ENCODE measurements around the gene ZFP36. TPM values are rescaled to one million over a fixed set of nuclear protein-coding genes. Genes with fewer than 3 reads are reported as not detected.

The ZFP36 gene
- total RNA-seq, 2 donors from 2014 or later, result 107 to 202 TPM

DNA sequence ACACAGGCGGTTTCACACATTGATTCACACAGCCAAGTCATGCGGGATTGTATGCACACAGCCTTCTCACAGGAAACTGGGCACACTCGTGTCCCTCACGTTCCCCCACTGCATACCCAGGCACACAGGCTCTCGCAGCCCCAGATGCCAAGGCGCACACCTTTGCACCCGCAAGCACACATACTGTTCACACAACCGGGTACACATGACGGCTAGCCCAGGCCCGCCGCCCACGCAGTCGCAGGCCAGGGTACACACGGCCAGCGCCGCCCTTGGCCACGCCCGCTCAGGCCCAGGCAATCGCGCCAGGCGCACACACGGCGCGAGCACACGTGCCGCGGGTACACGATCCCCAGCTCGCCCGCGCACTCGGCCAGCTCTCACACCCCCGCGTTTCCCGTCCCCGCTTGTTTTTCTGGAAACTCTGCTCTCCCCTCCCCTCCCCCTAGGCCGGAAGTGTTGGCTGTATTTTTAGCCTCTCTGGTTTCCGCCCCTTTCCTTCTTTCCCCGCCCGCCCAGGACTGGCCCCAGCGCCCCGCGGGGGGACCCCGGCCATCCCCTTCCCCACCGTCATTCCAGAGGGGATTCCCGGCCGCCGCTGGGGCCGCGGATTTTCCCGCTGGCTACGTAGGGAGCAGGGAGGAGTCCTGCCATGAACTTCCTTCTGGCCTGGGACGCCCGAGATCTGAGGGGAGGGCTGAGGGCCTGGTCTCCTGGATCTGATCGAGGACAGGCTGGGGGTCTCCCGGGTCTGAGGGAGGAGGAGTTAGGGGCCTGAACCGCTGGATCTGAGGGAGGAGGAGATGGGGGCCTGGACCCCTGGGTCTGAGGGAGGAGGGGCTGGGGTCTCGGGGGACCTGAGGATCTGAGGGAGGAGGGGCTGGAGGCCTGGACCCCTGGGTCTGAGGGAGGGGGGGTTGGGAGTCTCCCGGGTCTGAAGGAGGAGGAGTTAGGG is 4.0 kb upstream of the ZFP36 start:
- Histone ChIP-seq H3K27me3 (no peaks in the 10 kb centered on the region), H3K4me3 (peak overlapping the region; percentile 56 to 64), H3K9me3 (no peaks in the 10 kb centered on the region), H3K36me3 (peaks cover 8% of the 10 kb centered on the region), H3K4me1 (peaks cover 0 to 66% of the 10 kb centered on the region in 2 donors), H3K27ac (peak overlapping the region; percentile 99 to 100)
- TF ChIP-seq, protein P1, sequence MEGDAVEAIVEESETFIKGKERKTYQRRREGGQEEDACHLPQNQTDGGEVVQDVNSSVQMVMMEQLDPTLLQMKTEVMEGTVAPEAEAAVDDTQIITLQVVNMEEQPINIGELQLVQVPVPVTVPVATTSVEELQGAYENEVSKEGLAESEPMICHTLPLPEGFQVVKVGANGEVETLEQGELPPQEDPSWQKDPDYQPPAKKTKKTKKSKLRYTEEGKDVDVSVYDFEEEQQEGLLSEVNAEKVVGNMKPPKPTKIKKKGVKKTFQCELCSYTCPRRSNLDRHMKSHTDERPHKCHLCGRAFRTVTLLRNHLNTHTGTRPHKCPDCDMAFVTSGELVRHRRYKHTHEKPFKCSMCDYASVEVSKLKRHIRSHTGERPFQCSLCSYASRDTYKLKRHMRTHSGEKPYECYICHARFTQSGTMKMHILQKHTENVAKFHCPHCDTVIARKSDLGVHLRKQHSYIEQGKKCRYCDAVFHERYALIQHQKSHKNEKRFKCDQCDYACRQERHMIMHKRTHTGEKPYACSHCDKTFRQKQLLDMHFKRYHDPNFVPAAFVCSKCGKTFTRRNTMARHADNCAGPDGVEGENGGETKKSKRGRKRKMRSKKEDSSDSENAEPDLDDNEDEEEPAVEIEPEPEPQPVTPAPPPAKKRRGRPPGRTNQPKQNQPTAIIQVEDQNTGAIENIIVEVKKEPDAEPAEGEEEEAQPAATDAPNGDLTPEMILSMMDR (IDR thresholded peaks at IDR 0.05), result no peak
- peak; percentile 96 for DNase-seq (ENCODE audit: low spot score)

DNA sequence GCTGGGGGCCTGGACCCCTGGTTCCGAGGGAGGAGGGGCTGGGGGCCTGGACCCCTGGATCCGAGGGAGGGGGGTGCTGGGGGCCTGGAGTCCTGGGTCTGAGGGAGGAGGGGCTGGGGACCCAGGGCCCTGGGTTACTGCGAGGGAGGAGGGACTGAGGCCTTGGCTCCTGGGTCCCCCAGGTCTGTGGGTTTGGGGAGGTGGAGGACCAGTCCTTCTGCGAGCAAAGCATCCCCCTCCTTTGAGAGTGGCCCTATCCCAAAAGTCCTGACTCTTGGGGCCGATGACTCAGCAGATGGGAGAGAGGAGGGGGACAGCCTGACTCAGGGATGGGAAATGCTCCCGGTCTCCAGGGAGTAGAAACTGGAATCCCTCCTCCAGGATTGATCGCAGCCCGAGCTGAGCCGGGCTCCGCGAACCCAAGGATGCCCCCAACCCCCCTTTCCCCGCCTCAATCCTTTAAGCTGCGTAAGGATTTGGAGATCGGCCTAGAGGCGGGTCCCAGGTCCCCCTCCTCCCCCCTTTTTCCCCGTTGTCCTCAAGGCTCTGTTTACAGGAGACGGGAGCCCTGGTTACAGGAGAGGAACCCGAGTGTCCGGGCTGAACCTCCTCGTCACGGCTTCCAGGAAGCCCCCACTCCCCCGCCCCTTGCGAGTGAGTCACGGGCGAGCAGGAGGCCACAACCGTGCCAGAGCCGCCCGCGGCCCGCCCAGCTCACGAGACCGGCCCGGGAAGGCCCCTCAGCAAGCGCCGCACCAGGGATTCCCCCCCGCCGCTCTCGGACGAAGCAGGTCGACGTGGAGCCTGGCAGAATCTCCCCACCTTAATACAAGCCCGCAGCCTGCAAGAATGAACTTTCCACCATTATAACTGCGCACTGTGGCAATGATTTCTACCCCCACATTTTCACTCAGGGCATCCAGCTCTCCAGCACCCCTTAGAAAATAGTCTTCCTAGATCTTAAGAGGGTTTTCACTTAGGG is 3.0 kb upstream of the ZFP36 start:
- Histone ChIP-seq H3K36me3 (peaks cover 18% of the 10 kb centered on the region), H3K4me3 (peak overlapping the region; percentile 56 to 64), H3K27ac (peak overlapping the region; percentile 99 to 100), H3K4me1 (peaks cover 0 to 56% of the 10 kb centered on the region in 2 donors), H3K27me3 (no peaks in the 10 kb centered on the region), H3K9me3 (no peaks in the 10 kb centered on the region)
- TF ChIP-seq, protein P1 (IDR thresholded peaks at IDR 0.05), result no peak
- peak; percentile 100 for DNase-seq (ENCODE audit: low spot score)

DNA sequence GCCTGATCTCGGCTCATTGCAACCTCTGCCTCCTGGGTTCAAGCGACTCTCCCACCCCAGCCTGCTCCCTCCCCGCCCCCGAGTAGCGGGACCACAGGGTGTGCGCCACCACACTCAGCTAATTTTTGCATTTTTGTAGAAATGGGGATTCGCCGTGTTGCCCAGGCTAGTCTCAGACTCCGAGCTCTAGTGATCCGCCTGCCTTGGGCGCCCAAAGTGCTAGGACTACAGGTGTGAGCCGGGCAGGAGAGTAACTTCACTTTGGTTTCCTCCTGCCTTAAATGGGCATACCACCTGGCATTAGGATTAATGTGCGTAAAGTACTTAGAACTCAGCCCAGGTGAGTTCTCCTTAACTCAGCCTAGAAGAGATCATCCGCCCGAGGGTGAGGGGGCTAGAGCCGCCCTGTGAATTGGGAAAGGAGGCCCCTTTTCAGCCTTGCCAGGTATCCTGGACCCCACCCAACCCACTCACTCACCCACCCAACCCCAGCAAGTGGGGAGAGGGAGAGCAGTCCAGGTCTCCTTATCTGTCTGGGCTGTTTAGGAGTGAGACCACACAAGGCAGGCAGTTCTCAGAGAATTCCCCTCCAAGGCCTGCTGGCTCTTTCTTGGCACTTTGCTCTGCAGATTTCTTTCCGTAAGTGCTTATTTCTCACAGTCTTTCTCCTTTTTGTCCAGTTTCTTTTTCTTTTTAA is 1.2 kb upstream of the ZFP36 start:
- Histone ChIP-seq H3K27me3 (no peaks in the 10 kb centered on the region), H3K9me3 (no peaks in the 10 kb centered on the region), H3K4me1 (peaks cover 0 to 54% of the 10 kb centered on the region in 2 donors), H3K36me3 (peaks cover 25% of the 10 kb centered on the region), H3K27ac (peak overlapping the region; percentile 99 to 100), H3K4me3 (peak overlapping the region; percentile 86 to 89)
- TF ChIP-seq, protein P1 (IDR thresholded peaks at IDR 0.05), result no peak
- DNase-seq (ENCODE audit: low spot score), result peak; percentile 59

DNA sequence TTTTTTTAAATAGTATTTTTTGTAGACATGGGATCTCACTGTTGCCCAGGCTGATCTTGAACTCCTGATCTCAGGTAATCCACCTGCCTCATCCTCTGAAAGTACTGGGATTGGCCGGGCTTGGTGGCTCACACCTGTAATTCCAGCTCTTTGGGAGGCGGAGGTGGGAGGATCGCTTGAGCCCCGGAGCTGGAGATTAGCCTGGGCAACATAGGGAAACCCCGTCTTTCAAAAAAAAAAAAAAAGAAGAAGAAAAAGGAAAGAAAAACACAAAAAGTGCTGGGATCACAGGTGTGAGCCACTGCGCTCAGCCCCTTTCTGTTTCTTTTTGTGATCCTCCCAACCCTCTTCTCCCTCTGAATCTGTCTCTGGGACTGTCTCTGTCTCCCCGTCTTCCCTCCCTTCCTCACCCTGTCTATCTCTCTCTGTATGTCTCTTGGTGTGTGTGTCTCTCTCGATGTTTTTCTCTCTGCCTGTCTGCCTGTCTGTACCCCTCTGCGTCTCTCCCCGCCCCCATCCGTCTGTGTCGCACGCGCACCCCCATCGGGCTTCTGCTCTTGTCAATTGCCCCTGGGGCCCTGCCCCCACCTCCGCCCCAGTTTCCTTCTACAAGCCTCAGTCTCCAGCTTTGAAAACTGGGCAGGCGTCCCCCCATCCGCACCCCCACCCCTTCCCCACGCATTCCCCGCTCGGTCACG is 540 bp upstream of the ZFP36 start:
- no peaks in the 10 kb centered on the region for H3K9me3 ChIP-seq
- peaks cover 0 to 57% of the 10 kb centered on the region in 2 donors for H3K4me1 ChIP-seq
- H3K27ac ChIP-seq, result peak overlapping the region; percentile 99 to 100
- H3K36me3 ChIP-seq, result peaks cover 25% of the 10 kb centered on the region
- TF ChIP-seq, protein P1 (IDR thresholded peaks at IDR 0.05), result no peak
- peak overlapping the region; percentile 86 to 89 for H3K4me3 ChIP-seq
- peak; percentile 59 for DNase-seq (ENCODE audit: low spot score)
- H3K27me3 ChIP-seq, result no peaks in the 10 kb centered on the region

DNA sequence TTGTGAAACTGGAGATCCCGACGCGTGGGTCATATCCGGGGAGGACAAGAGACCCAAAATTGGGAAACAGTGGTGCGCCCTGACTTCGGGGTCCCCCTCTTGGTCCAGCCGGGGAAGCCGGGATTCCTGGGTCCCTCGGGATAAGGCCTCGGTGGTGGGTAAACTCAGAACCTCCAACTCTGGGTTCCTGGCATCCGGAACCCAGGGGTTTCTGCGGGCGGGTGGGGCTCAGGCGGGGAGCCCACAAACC is 688 bp downstream of the ZFP36 start:
- Histone ChIP-seq H3K4me3 (peak overlapping the region; percentile 86 to 89), H3K36me3 (peaks cover 25% of the 10 kb centered on the region), H3K4me1 (peaks cover 0 to 52% of the 10 kb centered on the region in 2 donors), H3K9me3 (no peaks in the 10 kb centered on the region), H3K27ac (peak overlapping the region; percentile 99 to 100), H3K27me3 (no peaks in the 10 kb centered on the region)
- TF ChIP-seq, protein P1 (IDR thresholded peaks at IDR 0.05), result no peak
- peak; percentile 68 for DNase-seq (ENCODE audit: low spot score)

Measured in right atrium auricular region (tissue), 2 donors.